ENCODE measurements around the gene ALDH3B2. TPM values are rescaled to one million over a fixed set of nuclear protein-coding genes. Genes with fewer than 3 reads are reported as not detected.
"Not testable (repeated sequence)": the region's sequence is repeated elsewhere in the genome, so short reads cannot be mapped to it uniquely, and the experiment has no call there.

The ALDH3B2 gene
- total RNA-seq, 1 donor from 2014 or later, result not detected

- DNase-seq (ENCODE audit: extremely low read depth, low read depth, low spot score), result no peak
Observed at GRCh38 chr11:67632175-67632981, 42.0 kb downstream of the ALDH3B2 start.

GRCh38 chr11:67631853-67632174 is 42.6 kb downstream of the ALDH3B2 start:
- no peak for DNase-seq (ENCODE audit: extremely low read depth, low read depth, low spot score)

- DNase-seq (ENCODE audit: extremely low read depth, low read depth, low spot score), result no peak
Observed at GRCh38 chr11:67631411-67631810, 43.0 kb downstream of the ALDH3B2 start.

GRCh38 chr11:67630943-67631331 is 43.5 kb downstream of the ALDH3B2 start:
- DNase-seq (ENCODE audit: extremely low read depth, low read depth, low spot score), result no peak

- peak; percentile 37 for DNase-seq (ENCODE audit: extremely low read depth, low read depth, low spot score)
Observed at GRCh38 chr11:67630228-67630942, 44.0 kb downstream of the ALDH3B2 start.

- no peak for DNase-seq (ENCODE audit: extremely low read depth, low read depth, low spot score)
Observed at GRCh38 chr11:67629386-67630227, 44.8 kb downstream of the ALDH3B2 start, which contains the start of gene NUDT8. Gene NUDT8 (minus strand): TSS chr11:67629937. CDS start chr11:67629911, 26 bp downstream.

- no peak for DNase-seq (ENCODE audit: extremely low read depth, low read depth, low spot score)
Observed at GRCh38 chr11:67628710-67629385, 45.6 kb downstream of the ALDH3B2 start.

- no peak for DNase-seq (ENCODE audit: extremely low read depth, low read depth, low spot score)
Observed at GRCh38 chr11:67627812-67628624, 46.4 kb downstream of the ALDH3B2 start.

GRCh38 chr11:67627441-67627811 is 47.0 kb downstream of the ALDH3B2 start:
- DNase-seq (ENCODE audit: extremely low read depth, low read depth, low spot score), result no peak

- DNase-seq (ENCODE audit: extremely low read depth, low read depth, low spot score), result no peak
Observed at GRCh38 chr11:67626970-67627369, 47.5 kb downstream of the ALDH3B2 start.

- not testable (repeated sequence) for DNase-seq (ENCODE audit: extremely low read depth, low read depth, low spot score)
Observed at GRCh38 chr11:67626131-67626833, 48.1 kb downstream of the ALDH3B2 start.

- DNase-seq (ENCODE audit: extremely low read depth, low read depth, low spot score), result not testable (repeated sequence)
Observed at GRCh38 chr11:67623795-67624194, 50.6 kb downstream of the ALDH3B2 start.

- DNase-seq (ENCODE audit: extremely low read depth, low read depth, low spot score), result not testable (repeated sequence)
Observed at GRCh38 chr11:67622905-67623304, 51.5 kb downstream of the ALDH3B2 start.

- not testable (repeated sequence) for DNase-seq (ENCODE audit: extremely low read depth, low read depth, low spot score)
Observed at GRCh38 chr11:67621928-67622327, 52.5 kb downstream of the ALDH3B2 start.

GRCh38 chr11:67620621-67621020 is 53.8 kb downstream of the ALDH3B2 start:
- DNase-seq (ENCODE audit: extremely low read depth, low read depth, low spot score), result not testable (repeated sequence)

GRCh38 chr11:67619683-67620618 is 54.5 kb downstream of the ALDH3B2 start:
- DNase-seq (ENCODE audit: extremely low read depth, low read depth, low spot score), result not testable (repeated sequence)

GRCh38 chr11:67618901-67619659 is 55.3 kb downstream of the ALDH3B2 start:
- not testable (repeated sequence) for DNase-seq (ENCODE audit: extremely low read depth, low read depth, low spot score)

All from glomerular endothelial cell (primary cell).